Fibroblast of skin of right biceps (primary cell): ENCODE results near the gene SPTBN1.
A peak's percentile ranks its signal among the peaks of the same experiment; 100 is the strongest.

Experiments used
- DNase-seq: peaks from one replicate; pipeline ENCODE4 v3.0.0-alpha.2; 2013

SPTBN1 gene

GRCh38 chr2:54455563-54456361 lies at the start of gene SPTBN1:
SPTBN1 (plus strand) TSS chr2:54456327; CDS start chr2:54526419, 70,092 bp downstream.
- DNase-seq, result peak; percentile 92

DNA sequence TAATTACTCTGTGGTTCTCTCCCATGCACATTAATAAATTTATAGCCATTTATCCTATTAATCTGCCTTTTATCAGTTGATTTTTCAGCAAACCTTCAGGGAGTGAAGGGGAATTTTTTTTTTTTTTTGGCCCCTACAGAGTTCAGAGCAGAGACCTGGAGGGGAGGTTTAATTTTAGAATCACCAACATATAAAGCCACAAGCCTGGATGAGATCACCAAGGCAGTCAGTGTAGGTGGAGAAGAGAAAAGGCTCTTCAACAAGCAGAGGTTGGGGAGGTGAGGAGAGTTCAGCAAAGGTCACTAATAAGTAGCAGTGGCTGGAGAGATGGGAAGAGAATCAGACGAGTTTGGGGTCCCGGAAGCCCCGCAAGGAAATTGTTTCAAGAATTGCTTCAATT lies 48.4 kb upstream of the SPTBN1 start:
- DNase-seq, result no peak

GRCh38 chr2:54408288-54408687 lies 47.8 kb upstream of the SPTBN1 start:
- no peak for DNase-seq

DNA sequence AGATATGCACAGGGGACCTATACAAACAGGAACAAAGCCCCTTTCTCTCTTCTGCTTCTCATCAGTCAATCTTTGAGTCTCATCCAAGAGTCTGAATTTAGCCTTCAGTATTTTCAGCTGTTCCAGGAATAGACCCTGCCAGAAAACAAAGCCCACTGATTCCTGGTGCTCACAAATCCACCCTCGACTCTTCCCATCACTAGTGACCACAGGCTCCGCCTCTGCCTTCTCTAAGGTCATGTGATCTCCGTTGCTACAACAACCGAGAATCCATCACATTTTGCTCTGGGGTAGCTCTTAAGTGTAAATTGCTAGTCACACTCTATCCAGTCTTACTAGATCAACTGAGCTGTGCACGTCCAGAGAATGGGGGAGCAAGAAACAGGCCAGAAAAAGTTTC lies 46.4 kb upstream of the SPTBN1 start:
- no peak for DNase-seq

DNA sequence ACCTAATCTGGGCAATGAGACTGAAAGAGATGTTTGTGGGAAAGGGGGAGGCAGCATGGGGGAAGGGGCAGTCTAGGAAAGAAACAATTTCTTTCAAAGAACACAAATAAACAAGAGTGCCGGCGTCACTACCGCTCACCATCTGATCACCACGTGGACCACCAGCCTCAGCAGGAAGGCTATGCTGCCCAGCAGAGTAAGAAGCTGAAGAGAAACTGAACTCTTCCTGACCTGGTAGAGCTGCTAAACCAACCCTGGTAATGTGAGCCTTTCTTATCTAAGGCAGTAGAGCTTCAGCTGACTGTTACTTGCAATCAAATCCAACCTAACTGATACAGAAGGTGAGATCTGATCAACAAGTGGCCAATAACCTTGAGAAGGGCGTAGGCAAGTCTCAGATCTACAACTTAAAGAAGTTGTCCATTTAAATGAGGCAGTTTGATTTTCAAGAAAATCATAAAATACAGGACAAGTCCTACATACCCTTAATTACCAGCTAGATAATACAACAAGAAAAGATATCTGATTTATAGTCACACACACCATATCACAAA lies 44.2 kb upstream of the SPTBN1 start:
- DNase-seq, result no peak

DNA sequence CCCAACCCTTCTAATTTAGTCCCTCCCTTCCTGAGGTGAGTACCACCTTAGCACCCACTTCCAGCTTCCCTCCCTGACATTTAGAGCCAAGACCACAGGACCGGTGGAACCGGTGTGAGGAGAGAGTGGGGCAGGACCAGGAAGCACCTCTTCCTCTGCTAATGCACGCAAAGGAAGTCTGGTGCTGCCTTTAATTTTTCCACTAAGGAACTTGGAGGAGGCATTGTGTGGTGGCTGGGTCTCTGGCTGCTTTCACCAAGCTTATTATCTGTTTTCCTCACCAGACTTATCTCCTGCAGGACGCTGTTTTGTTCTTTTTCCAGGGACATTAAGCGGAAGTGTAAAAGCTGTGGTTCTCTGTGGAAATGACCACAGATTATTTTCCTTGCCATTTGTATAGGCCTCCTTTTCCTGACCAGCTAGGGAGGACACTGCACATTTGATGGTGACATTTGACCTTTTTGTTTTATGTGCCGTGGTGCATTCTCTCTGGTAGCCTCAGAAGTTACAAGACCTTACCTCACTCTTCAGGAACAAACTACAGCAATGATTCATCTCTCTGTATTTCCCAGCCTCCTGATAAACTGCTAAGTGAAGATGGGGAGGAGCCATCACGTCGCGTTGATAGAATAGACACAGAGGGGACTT lies 39.8 kb upstream of the SPTBN1 start:
- no peak for DNase-seq

DNA sequence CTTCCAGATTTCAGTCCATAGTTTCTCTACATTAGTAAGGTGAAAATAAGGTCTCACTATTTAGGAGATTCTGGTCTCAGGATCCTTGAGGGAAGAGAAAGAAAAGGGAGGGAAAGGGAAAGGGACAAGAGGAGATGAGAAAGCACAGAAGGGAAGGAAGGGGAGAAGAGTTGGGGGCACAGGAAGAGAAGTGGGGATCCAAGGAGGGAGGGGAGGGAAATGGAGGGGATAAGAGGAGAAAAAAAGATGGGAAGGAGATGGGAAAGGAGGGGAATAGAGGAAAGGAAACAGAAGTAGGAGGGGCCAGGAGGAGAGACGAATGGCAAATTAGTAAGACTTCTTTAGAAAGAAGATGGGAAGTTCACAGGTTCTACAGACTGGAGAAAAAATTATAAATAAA lies 39.2 kb upstream of the SPTBN1 start:
- DNase-seq, result no peak

- DNase-seq, result no peak
Measured at GRCh38 chr2:54417577-54417976, 38.5 kb upstream of the SPTBN1 start.

DNA sequence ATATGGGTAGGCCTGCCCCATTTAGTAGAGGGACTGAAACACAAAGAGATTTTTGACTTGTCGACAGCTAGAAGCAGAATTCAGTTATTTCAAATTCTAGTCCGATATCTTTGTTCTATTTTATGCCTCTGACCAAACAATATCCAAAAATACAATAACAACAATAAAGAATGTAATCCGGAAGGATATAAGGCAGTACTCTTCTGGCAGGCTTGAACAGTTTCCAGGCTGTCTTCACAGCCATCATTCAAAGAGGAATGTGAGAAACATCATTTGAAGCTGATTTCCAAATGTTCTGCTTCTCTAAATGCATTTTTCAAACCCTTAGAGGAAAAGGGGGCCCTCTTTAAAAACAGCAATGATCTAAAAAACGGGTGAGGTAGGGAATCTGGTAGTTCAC lies 36.7 kb upstream of the SPTBN1 start:
- DNase-seq, result peak; percentile 52

GRCh38 chr2:54419855-54420523 lies 36.1 kb upstream of the SPTBN1 start:
- peak; percentile 56 for DNase-seq

- DNase-seq, result peak; percentile 37
Measured at GRCh38 chr2:54420524-54421172, 35.5 kb upstream of the SPTBN1 start.

- DNase-seq, result no peak
Measured at GRCh38 chr2:54422072-54422581, 34.0 kb upstream of the SPTBN1 start.

DNA sequence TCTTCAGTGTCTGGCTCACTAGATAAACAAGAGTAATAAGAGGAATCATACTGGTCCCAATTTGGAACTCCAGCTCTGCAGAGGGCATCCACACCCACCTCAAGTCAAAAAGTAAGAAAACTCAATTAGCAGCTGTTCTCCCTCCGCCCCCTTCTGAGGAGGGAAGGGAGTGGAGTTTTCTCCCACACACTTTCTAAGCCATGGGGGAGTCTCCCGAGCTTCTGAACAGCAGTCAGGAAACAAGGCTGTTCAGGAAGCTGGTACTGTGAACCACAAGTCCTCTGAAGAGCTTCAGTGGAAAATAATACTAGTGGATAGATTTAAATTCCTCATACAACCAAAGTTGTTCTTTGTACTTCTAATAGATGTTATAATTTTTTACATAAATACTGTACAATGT lies 32.9 kb upstream of the SPTBN1 start:
- no peak for DNase-seq

DNA sequence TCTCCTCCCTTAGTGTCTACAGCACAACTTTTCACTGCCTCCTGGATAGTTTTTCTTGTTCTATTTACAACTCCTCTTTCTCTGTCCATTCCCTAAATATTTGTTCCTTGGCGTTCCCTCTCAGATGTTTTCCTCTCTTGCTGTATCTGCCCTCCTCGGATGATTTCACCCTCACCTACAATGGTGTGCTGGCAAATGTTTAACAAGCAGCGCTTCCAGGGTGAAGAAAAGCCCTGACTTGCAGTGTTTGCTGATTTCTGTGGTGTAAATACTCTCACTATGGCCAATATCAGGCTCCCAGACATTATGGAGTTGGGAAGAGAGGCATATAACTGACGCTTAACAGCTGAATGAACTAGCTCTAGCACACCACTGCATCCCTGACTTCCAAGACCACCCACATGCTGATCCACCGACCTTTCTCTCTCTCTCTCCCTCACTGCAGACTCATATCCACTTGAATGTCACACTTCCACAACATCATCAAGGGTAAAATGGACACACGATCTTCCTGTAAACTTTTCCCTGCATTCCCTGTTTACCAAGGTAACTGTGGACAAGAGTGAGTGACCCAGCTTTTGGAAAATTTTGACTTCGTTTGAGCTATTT lies 31.5 kb upstream of the SPTBN1 start:
- DNase-seq, result no peak

GRCh38 chr2:54428108-54428831 lies 27.9 kb upstream of the SPTBN1 start:
- DNase-seq, result no peak

GRCh38 chr2:54429054-54429453 lies 27.1 kb upstream of the SPTBN1 start:
- DNase-seq, result peak; percentile 81

DNA sequence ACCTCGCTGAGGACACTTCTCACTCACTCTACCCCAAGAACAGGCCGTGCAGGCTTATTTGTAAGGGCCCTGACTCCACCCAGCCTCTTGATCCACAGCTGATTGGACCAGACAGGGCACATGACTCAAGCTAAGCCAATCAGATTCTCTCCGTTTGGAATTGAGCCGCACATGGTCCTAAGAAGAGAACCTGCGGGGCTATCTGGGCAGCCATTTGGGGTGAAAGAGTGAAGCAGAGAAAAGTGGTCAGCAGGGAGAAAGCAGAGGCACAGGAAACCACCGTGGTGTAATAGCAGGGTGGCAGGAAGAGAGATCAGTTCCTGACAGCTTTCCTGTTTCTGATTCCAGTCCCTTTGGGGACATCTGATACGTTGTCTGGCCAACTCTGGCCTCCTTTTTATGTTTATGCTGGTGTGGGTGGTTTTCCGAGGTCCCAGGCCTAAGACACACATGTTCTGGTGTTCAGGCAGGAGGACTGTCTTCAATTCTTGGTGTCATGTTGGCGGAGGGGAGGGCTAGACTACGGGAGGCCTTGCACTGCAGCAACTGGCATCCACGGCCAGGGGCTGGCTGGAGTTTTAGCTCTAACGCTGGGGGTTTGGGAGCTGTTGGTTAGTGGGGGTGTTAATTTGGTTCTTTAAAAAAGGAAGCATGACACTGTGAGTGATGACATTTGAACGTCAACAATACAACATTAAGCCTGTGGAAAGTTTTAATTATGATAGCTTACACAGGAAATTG lies 26.1 kb upstream of the SPTBN1 start:
- DNase-seq, result no peak

DNA sequence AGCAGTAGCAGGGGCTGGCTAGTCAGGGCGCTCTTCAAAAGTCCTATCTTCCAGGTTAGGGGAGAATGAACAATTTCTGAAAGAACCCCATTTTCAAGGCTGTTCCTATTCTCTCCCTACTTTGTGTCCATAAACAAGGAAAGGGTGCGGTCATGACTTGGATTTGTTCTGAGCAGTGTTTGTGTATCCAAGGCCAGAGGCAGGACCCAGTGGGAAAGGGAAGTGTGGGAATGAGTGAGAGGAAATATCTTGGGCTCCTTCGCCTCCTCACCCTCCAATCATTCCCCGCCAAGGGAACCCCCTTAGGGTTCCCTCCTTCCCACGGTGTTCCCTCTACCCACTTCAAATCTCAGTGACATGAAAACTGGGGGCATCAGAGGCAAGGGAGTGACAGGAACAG lies 25.5 kb upstream of the SPTBN1 start:
- DNase-seq, result no peak

- DNase-seq, result no peak
Measured at GRCh38 chr2:54432251-54433015, 23.7 kb upstream of the SPTBN1 start.

- DNase-seq, result no peak
Measured at GRCh38 chr2:54434229-54434628, 21.9 kb upstream of the SPTBN1 start.
